Measurements from ENCODE around the gene ZFP1. TPM values are rescaled to one million over a fixed set of nuclear protein-coding genes. Genes with fewer than 3 reads are reported as not detected.

The ZFP1 gene
- total and polyA plus RNA-seq, 9 of the 15 experiments (the other 6 are each of a cell fraction or from before 2014, with no cell fraction given) = 2.6 to 14.7 (median 11.6) TPM

GRCh38 chr16:75127713-75128415 lies 20.5 kb upstream of the ZFP1 start:
- DNase-seq (ENCODE audit: extremely low read depth in 1 of 4, low spot score in 3 of 4) (no peak), ATAC-seq (no peak), FAIRE-seq (no peak)
- ChIA-PET CTCF (ENCODE audit: low intra/inter-chr PET ratio) (no interaction called here), POLR2A (no interaction called here)
- no peak overlapping the region for H3K9ac ChIP-seq (ENCODE audit: insufficient read depth in 1 of 2, low read depth in 2 of 2, low read length in 2 of 2)
- no peak overlapping the region for H3K27ac ChIP-seq (ENCODE audit: extremely low read depth, low read depth, low read length)
- no peaks in the 10 kb centered on the region; the same call in none of the 2 replicates for H3K9me3 ChIP-seq (replicated peaks; ENCODE audit: control insufficient read depth, insufficient read depth, low read depth, low read length)
- intact Hi-C loops (cut with micrococcal nuclease) (no loop called here), in situ Hi-C loops (cut with MboI) (loop anchor here (25.0 kb wide), 1 partner anchor 416 kb away; the partner anchor contains the start of gene MLKL)
- TF ChIP-seq ZNF280A (IDR thresholded peaks at IDR 0.05; ENCODE audit: low read depth, partially characterized antibody) = peak; percentile 57
- TF ChIP-seq CBX3 (IDR thresholded peaks at IDR 0.05; ENCODE audit: borderline replicate concordance in 1 of 2, low read length in 2 of 2) = peak in 1 of 2 experiments; percentile 63; a peak in 1 of 3 replicates
- no peak for TF ChIP-seq IRF9 (tag; IDR thresholded peaks at IDR 0.05)
- no peak for TF ChIP-seq MNT (conservative IDR thresholded peaks at IDR 0.05)
- 0 out of 2 replicates have a peak, but pooled peaks have one; percentile 58 for TF ChIP-seq TRIM28 (IDR thresholded peaks at IDR 0.05)
- peak; percentile 40; the same call in 1 of the 2 replicates for TF ChIP-seq ZSCAN29 (IDR thresholded peaks at IDR 0.05)
- peak in 1 of 2 experiments; percentile 24; a peak in 1 of 4 replicates for TF ChIP-seq TRIM24 (IDR thresholded peaks at IDR 0.05)
- no peak for TF ChIP-seq ILK (tag; IDR thresholded peaks at IDR 0.05; ENCODE audit: borderline replicate concordance, low read depth)
- 17% methylated on average over 4 of the region's 4 CpGs for WGBS (ENCODE audit: insufficient coverage, low coverage, missing lambda C conversion rate)
- no peaks in the 10 kb centered on the region for H3K79me2 ChIP-seq (ENCODE audit: control insufficient read depth, insufficient read depth, low read length)
- H3K4me3 ChIP-seq = no peak overlapping the region
- H3K9me1 ChIP-seq (ENCODE audit: control insufficient read depth, insufficient read depth, low read length) = no peaks in the 10 kb centered on the region
- no TSS peak for BruUV-seq (replicated peaks)
- H3K27me3 ChIP-seq (ENCODE audit: control insufficient read depth in 2 of 2, insufficient read depth in 2 of 2, low read length in 2 of 2) = no peaks in the 10 kb centered on the region; a peak in 1 of 5 replicates
- no peaks in the 10 kb centered on the region for H3K36me3 ChIP-seq (ENCODE audit: control insufficient read depth, insufficient read depth, low read length)
- no peak overlapping the region for H2AFZ ChIP-seq (ENCODE audit: low read depth, low read length)
- peaks cover 4 to 7% of the 10 kb centered on the region in 2 experiments; a peak in 4 of 5 replicates for H3K4me1 ChIP-seq (replicated peaks in 1 of 2; ENCODE audit: control insufficient read depth in 2 of 2, insufficient read depth in 2 of 2, low read length in 2 of 2)
- no peak overlapping the region for H3K4me2 ChIP-seq (ENCODE audit: insufficient read depth, low read length)
- H4K20me1 ChIP-seq (replicated peaks; ENCODE audit: control insufficient read depth, insufficient read depth, low read length) = no peaks in the 10 kb centered on the region

Data from K562 (cell line).